ENCODE measurements around the gene C14orf132. TPM values are rescaled to one million over a fixed set of nuclear protein-coding genes. Genes with fewer than 3 reads are reported as not detected.
"Not testable (repeated sequence)": the region's sequence is repeated elsewhere in the genome, so short reads cannot be mapped to it uniquely, and the experiment has no call there.

The C14orf132 gene
- 1.6 TPM for polyA plus RNA-seq (2012; ENCODE audit: missing spikeins)

DNA sequence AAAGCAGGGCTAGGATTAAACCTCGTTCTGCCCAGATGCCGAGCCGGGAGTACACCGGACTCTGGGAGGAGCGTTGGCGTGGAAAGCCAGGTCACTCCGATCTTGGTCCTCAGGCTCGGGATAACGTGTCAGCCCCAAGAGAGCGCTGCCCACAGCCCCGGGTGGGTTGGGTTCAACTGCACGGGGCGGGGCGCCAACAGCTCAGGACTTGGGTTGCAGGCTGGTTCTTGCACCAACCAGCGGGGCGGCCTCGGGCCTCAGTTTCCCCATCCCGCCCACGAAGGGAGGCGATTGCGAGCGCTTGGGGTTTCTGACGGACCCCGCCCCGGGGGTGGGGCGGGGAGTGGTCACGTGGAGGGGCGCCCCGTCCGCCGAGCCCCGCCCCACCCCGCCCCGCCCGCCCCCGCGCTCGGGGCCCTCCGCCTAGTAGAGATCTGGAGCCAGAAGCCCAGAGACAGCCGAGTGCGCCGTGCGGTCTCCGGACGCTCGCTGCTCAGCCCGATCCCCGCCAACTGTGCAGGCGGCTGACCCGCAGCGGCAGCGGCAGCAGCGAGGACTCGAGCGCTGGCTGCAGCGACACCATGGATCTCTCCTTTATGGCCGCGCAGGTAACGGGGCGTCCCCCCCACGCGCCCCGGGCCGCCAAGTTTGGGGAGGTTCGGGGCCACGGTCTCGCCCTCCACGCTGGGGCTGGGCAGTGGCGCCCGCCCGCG is at the start of gene C14orf132:
Gene C14orf132, plus strand, starts transcription at position 443 of the 713 bp plus-strand sequence. Its CDS starts 139 bp downstream, at position 582.
- DNase-seq (ENCODE audit: insufficient read length): peak; percentile 40
- TF ChIP-seq TAF1 (IDR thresholded peaks at IDR 0.05; ENCODE audit: borderline replicate concordance, low read depth, low read length) (no peak), POLR2AphosphoS5 (IDR thresholded peaks at IDR 0.05; ENCODE audit: low read depth, low read length) (no peak), POLR2A (IDR thresholded peaks at IDR 0.05; ENCODE audit: low read depth, low read length) (no peak)
- FAIRE-seq: no peak

DNA sequence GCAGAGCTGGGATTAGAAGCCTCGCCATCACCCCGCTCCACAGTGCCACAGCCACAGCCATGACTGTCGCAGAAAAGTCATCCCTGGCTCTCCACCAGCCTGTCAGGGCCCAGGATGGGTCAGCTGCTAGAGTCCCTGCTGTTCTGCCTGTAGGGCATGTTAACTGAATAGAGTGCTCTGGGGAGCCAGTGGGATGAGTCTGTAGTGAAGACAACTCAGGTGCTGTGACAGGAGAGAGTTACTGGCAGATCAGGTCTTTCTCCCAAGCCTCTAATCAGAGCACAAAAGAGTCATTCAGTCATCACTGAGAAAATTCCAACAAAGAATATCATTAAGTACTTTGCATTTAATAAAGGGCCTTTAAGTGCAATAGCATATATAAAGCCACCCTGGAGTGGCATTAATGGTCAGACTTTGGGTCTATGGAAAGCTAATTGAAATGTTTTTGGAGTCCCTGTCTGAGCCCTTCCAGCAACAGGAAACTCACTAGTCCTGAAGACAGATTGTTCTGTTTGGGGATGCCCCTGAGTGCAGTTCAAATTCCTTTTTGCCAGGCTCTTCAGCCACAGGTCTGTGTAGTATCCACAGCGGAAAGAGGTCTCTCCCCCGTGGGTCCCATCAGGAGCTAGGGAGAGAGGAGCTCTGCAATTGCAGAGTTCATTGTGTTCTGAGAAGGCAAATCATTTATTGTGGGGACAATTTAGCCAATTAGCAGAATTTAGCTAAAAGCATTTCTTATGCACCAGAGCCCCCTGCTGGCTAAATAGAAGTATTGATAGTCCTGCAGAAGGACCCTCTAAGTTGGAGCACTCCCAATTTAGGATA is 45.2 kb upstream of the C14orf132 start:
- DNase-seq (ENCODE audit: insufficient read length) (no peak), FAIRE-seq (peak; percentile 67)
- TF ChIP-seq POLR2A (IDR thresholded peaks at IDR 0.05; ENCODE audit: low read depth, low read length) (no peak), TAF1 (IDR thresholded peaks at IDR 0.05; ENCODE audit: borderline replicate concordance, low read depth, low read length) (no peak), POLR2AphosphoS5 (IDR thresholded peaks at IDR 0.05; ENCODE audit: low read depth, low read length) (no peak)

DNA sequence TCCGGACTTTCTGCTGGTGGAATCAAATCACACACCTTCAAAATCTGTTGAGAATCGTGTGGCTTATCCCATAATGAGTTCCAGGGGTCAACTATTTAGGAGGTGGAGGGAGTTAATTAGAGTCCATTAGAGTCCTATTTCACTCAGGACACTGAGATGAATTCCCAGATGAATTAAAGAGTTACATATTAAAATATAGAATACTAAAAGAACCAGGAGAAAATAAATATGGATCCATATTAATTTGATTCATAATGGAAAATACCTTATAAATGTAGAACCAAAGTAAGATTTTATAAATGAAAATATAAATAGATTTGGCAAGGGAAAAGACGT is 44.6 kb upstream of the C14orf132 start:
- TF ChIP-seq TAF1 (IDR thresholded peaks at IDR 0.05; ENCODE audit: borderline replicate concordance, low read depth, low read length): no peak
- TF ChIP-seq POLR2AphosphoS5 (IDR thresholded peaks at IDR 0.05; ENCODE audit: low read depth, low read length): no peak
- TF ChIP-seq POLR2A (IDR thresholded peaks at IDR 0.05; ENCODE audit: low read depth, low read length): no peak
- no peak for DNase-seq (ENCODE audit: insufficient read length)
- FAIRE-seq: no peak

DNA sequence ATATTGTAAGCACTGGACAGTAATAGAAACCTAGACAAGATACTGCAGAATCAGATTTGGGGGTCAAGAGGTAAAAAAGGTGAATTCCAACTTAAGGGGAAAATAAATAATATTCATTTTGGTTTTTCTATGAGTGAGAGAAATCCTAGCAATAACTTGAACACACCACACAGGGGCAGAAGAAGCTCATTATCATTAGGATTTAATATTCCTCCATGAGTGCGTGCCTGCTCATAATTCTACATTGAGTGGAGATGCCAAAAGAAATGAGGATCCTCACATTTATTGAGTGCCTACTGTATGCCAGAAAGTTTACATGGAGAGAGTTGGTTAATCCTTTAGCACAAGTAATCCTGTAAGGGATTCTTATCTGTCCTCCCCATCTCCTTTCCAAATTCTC is 40.5 kb upstream of the C14orf132 start:
- DNase-seq (ENCODE audit: insufficient read length) (no peak), FAIRE-seq (no peak)
- TF ChIP-seq POLR2A (IDR thresholded peaks at IDR 0.05; ENCODE audit: low read depth, low read length) (no peak), POLR2AphosphoS5 (IDR thresholded peaks at IDR 0.05; ENCODE audit: low read depth, low read length) (no peak), TAF1 (IDR thresholded peaks at IDR 0.05; ENCODE audit: borderline replicate concordance, low read depth, low read length) (no peak)

DNA sequence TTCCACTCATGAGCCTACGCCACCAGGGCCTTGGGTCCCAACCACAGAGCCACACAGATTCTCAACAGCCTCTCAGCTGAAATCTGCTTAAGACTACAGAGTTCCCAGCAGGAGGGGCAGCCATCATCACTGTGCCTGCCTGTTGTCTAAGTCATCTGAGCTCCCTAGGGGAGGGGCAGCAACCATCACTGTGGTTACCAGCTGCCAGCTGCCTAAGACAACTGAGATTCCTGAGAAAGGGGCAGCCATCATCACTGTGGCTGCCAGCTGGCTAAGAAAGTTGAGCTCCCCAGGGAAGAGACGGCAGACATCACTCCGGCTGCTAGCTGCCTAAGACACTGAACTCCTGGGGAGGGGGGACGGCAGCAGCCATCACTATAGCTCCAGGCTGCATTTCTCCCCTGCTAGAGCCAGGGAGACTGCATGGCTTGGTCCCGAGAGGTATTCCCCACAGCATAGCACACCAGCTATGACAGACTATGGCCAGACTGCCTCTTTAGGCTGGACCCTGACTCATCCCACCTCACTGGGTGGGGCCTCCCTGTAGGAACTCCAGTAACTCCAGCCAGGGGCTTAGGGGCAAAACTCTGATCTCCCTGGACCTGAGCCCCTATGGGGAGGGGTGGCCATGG is 37.2 kb upstream of the C14orf132 start:
- no peak for DNase-seq (ENCODE audit: insufficient read length)
- TF ChIP-seq POLR2A (IDR thresholded peaks at IDR 0.05; ENCODE audit: low read depth, low read length): no peak
- TF ChIP-seq TAF1 (IDR thresholded peaks at IDR 0.05; ENCODE audit: borderline replicate concordance, low read depth, low read length): no peak
- TF ChIP-seq POLR2AphosphoS5 (IDR thresholded peaks at IDR 0.05; ENCODE audit: low read depth, low read length): no peak
- no peak for FAIRE-seq

DNA sequence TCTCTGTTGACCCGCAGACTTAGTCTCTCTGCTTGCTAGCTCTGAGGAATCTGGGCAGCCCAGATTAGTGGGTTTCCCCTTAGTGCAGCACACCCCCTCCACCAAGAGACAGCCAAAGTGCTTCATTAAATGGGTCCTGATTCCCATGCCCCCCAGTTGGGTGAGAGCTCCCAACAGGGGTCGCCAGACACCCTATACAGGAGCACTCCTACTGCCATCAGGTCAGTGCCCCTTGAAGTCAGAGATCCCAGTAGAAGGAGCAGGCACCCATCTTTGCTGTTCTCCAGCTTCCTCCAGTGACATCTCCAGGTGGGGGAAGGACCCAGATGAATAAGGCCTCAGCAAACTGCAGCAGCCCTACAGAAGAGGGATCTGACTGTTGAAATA is 36.7 kb upstream of the C14orf132 start:
- FAIRE-seq (no peak), DNase-seq (ENCODE audit: insufficient read length) (no peak)
- TF ChIP-seq POLR2AphosphoS5 (IDR thresholded peaks at IDR 0.05; ENCODE audit: low read depth, low read length) (no peak), TAF1 (IDR thresholded peaks at IDR 0.05; ENCODE audit: borderline replicate concordance, low read depth, low read length) (no peak), POLR2A (IDR thresholded peaks at IDR 0.05; ENCODE audit: low read depth, low read length) (no peak)

DNA sequence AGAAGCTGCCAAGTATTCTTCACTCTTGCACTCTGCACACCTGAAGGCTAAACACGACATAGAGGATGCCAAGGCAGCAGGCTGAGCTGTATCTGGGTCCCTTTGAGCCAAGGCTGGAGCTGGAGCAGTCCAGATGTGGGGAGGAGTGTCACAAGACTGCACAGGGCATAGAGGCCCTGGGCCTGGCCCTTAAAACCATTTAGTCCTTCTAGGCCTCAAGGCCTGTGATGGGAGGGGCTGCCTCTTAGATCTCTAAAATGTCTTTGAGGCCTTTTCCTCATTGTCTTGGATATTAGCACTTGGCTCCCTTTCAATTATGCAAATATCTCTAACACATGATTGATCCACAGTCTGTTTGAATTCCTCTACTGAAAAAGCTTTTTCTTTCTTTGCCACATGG is 28.0 kb upstream of the C14orf132 start:
- FAIRE-seq (no peak), DNase-seq (ENCODE audit: insufficient read length) (no peak)
- TF ChIP-seq POLR2A (IDR thresholded peaks at IDR 0.05; ENCODE audit: low read depth, low read length): no peak
- TF ChIP-seq TAF1 (IDR thresholded peaks at IDR 0.05; ENCODE audit: borderline replicate concordance, low read depth, low read length): no peak
- TF ChIP-seq POLR2AphosphoS5 (IDR thresholded peaks at IDR 0.05; ENCODE audit: low read depth, low read length): no peak

DNA sequence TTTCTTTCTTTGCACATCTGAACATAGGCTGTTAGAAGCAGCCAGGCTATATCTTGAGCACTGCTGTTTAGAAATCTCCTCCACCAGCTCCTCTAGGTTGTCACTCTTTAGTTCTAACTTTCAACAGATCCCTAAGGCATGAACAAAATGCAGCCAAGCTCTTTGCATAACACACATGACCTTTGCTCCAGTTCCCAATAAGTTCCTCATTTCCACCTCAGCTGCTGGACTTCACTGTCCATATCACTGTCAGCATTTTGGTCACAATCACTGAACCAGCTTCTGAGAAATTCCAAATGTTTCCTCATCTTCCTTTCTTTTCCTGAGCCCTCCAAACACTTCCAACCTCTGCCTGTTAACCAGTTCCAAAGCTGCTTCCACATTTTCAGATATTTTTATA is 27.6 kb upstream of the C14orf132 start:
- FAIRE-seq: no peak
- TF ChIP-seq POLR2A (IDR thresholded peaks at IDR 0.05; ENCODE audit: low read depth, low read length): no peak

DNA sequence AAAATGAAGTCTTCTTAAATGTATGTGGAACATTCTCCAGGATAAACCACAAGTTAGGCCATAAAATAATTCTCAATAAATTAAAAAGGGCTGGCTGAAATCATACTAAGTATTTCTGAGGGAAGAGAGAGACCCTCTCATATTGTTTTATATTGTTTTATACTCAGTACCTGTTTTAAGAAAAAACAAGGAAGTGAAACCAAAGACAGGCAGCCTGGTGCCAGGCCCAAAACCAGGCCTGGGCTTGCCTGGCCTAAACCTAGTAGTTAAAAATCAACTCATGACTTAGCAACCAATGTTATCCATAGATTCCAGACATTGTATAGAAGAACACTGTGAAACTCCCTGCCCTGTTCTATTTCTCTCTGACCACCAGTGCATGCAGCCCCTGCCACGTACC is 26.4 kb upstream of the C14orf132 start:
- not testable (repeated sequence) for DNase-seq (ENCODE audit: insufficient read length); FAIRE-seq

More for the DNA sequence above, 27.6 kb upstream of the C14orf132 start:
- no peak for DNase-seq (ENCODE audit: insufficient read length)

DNA sequence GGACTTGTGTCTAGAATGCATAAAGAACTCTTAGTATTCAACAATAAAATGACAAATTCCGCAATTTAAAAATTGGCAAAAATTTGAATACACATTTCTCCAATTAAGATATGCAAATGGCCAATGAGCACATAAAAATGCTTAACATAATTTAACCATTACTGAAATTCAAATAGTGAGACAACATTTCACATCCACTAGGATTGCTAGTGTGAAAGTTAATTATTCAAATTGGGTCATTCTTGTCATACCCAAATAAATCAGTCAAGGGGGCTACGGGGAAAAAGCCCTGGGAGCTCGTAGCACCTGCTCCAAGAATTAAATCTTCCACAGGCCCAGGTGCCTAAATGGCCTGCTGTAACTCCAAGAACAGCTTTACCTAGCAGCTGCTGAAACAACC is 25.0 kb upstream of the C14orf132 start:
- TF ChIP-seq POLR2AphosphoS5 (IDR thresholded peaks at IDR 0.05; ENCODE audit: low read depth, low read length) (no peak), TAF1 (IDR thresholded peaks at IDR 0.05; ENCODE audit: borderline replicate concordance, low read depth, low read length) (no peak), POLR2A (IDR thresholded peaks at IDR 0.05; ENCODE audit: low read depth, low read length) (no peak)
- no peak for DNase-seq (ENCODE audit: insufficient read length)
- no peak for FAIRE-seq

DNA sequence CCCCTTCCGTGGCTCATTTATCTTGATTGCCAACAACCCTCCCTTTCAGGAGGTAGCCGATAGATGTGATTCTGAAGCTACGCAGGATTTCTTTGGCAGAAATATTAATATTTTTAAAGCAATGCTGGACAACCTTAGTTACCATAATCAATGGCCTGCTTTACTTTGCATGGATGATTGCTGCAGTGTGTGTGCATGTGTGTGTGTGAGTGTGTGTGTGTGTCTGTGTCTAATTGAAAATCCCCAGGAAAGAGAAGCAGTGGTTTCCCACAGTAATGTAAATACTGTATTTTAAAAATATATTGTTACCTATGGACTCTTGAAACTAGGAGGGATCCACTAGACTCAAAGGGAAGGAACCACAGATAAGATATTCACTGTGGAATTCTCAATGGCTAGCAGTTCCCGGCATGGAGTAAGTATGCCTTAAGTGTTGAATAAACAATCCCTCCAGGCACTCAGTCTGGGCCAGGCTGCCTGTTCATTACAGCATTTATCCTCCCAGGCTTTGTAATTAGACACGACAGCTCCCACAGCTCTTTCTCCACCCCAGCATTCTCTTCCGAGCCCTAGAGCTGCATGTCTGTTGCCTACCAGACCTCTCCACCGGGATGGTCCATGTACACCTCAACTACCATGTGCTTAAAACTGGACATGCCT is 22.5 kb upstream of the C14orf132 start:
- DNase-seq (ENCODE audit: insufficient read length) (no peak), FAIRE-seq (no peak)
- TF ChIP-seq TAF1 (IDR thresholded peaks at IDR 0.05; ENCODE audit: borderline replicate concordance, low read depth, low read length) (no peak), POLR2AphosphoS5 (IDR thresholded peaks at IDR 0.05; ENCODE audit: low read depth, low read length) (no peak), POLR2A (IDR thresholded peaks at IDR 0.05; ENCODE audit: low read depth, low read length) (no peak)

All from GM12892 (cell line).